Activated T-cell treated with anti-CD3 and anti-CD28 coated beads, Interleukin-2, amount 50 U/mL, for 72 hours (primary cell): ENCODE data around the gene ZNF557. TPM values are rescaled to one million over a fixed set of nuclear protein-coding genes. Genes with fewer than 3 reads are reported as not detected.

Experiments used
- ATAC-seq, 2 donors: fragments of 150-1000 bp; cut with Tn5 transposase; replicated peaks in 1 of 2; 2 replicates each; pipeline ENCODE4 v1.10.0; 2021; ENCODE audit warnings: moderate library complexity in 2 of 2, mild to moderate bottlenecking in 1 of 2
- DNase-seq, 2 donors: peaks; one replicate each; pipeline ENCODE4 v3.0.0; 2021 to 2022; ENCODE audit warnings: mixed read lengths in 1 of 2
- H3K27ac Mint-ChIP-seq: one replicate; pipeline ENCODE4 v1.8.0; 2022; ENCODE audit warnings: mild to moderate bottlenecking, moderate library complexity, mixed read lengths
- H3K27me3 Mint-ChIP-seq: one replicate; pipeline ENCODE4 v1.8.0; 2022; ENCODE audit warnings: low read depth, mixed read lengths
- H3K36me3 Mint-ChIP-seq, 2 donors: one replicate each; pipeline ENCODE4 v1.8.0; 2022; ENCODE audit warnings: mixed read lengths in 2 of 2, mild to moderate bottlenecking in 1 of 2; ENCODE audit not compliant: insufficient read depth in 2 of 2
- H3K4me1 Mint-ChIP-seq: one replicate; pipeline ENCODE4 v1.8.0; 2022; ENCODE audit warnings: low read depth, mixed read lengths
- H3K4me3 Mint-ChIP-seq, 2 donors: one replicate each; pipeline ENCODE4 v1.8.0; 2022; ENCODE audit warnings: mild to moderate bottlenecking in 2 of 2, mixed read lengths in 2 of 2, moderate library complexity in 2 of 2
- H3K9me3 Mint-ChIP-seq, 2 donors: one replicate each; pipeline ENCODE4 v1.8.0; 2022; ENCODE audit warnings: mixed read lengths in 2 of 2
- total RNA-seq, 2 donors: library from RNA; stranded (reverse); gene quantifications; one replicate each; pipeline ENCODE4 v1.2.3, GENCODE V29; 2022

ZNF557 gene
- total RNA-seq, 2 donors from 2014 or later, result 8.6 to 11.9 TPM

DNA sequence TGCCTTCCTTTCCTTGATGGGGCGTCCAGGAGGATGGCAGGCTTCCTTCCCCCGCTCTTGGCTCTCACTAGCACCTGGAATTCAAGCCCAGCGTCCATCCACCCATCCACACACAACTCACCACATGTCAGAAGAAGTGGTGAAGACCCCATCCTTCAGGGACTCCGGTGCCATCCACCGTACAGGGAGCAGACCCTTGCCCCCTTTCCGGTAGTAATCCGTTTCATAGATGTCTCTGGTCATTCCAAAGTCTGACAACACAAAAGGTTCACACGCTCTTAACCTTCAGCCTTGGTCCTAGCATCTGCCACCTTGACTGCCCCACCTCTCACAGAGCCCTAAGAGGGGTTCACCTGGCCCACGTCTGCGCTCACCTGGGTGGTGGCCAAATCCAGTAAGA is 51.0 kb downstream of the ZNF557 start:
- no peak for DNase-seq
- peaks cover 8 to 9% of the 10 kb centered on the region in 2 donors for H3K36me3 Mint-ChIP-seq
- peaks cover 4 to 6% of the 10 kb centered on the region in 2 donors for H3K9me3 Mint-ChIP-seq
- H3K27ac Mint-ChIP-seq, result no peak overlapping the region
- ATAC-seq, result no peak
- no peaks in the 10 kb centered on the region for H3K4me1 Mint-ChIP-seq
- H3K27me3 Mint-ChIP-seq, result no peaks in the 10 kb centered on the region
- no peak overlapping the region for H3K4me3 Mint-ChIP-seq

DNA sequence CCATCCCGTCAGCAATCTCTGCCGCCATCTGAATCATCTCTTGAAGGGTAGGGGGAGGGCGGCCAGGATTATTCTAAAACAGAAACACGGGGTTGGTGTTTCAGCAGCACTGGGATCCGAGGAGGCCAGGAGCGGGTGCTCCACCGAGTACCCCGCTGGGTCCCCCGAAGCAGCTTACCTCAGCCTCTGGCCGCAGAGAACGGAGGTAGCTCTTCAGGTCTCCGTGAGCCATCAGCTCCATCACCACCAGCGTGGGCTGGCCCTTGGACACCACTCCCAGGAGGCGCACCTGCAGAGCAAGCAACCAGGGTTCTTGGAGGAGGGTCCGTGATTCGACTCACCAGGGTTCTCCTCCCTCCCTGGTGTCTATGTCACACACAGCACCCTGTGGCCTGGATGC is 53.2 kb downstream of the ZNF557 start:
- peaks cover 4 to 15% of the 10 kb centered on the region in 2 donors for H3K9me3 Mint-ChIP-seq
- no peaks in the 10 kb centered on the region for H3K4me1 Mint-ChIP-seq
- DNase-seq (no peak), ATAC-seq (no peak)
- peaks cover 13 to 14% of the 10 kb centered on the region in 2 donors for H3K36me3 Mint-ChIP-seq
- no peak overlapping the region for H3K27ac Mint-ChIP-seq
- no peaks in the 10 kb centered on the region for H3K27me3 Mint-ChIP-seq
- H3K4me3 Mint-ChIP-seq, result no peak overlapping the region

DNA sequence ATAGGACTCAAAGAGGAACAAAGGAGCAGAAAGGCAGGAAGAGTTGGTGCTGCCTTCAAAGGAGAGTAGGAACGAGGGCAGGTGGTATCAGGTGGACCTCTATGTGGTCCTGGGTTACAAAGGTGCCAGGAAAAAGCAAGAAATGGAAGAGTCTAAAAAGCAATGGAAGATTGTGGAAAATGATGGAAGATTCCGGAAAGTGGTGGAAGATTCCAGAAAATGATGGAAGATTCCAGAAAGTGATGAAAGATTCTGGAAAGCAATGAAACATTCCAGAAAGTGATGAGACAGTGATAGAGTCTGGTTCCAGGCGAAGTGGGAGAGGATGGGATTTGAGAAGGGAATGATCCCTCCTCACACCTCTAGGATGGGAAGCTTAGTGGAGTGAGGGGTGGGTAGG is 55.3 kb downstream of the ZNF557 start:
- H3K27me3 Mint-ChIP-seq, result no peaks in the 10 kb centered on the region
- ATAC-seq (no peak), DNase-seq (no peak)
- peaks cover 4 to 15% of the 10 kb centered on the region in 2 donors for H3K9me3 Mint-ChIP-seq
- no peaks in the 10 kb centered on the region for H3K4me1 Mint-ChIP-seq
- no peak overlapping the region for H3K4me3 Mint-ChIP-seq
- peaks cover 13 to 14% of the 10 kb centered on the region in 2 donors for H3K36me3 Mint-ChIP-seq
- H3K27ac Mint-ChIP-seq, result no peak overlapping the region

DNA sequence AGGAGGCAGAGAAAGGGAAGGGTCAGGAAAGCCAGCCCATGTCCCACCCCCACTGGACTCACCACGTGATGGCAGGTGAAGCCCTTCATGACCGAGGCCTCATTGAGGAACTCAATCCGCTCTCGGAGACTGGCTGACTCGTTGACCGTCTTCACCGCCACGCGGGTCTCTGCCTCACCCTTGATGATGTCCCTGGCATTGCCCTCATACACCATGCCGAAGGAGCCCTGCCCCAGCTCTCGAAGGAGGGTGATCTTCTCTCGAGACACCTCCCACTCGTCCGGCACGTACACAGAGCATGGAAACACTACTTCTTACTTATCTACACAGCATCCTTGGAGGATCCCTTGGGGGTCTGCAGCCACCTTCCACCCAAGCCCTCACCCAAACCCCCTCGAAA is 55.7 kb downstream of the ZNF557 start:
- Mint-ChIP-seq H3K4me3 (no peak overlapping the region), H3K36me3 (peaks cover 13 to 14% of the 10 kb centered on the region in 2 donors), H3K9me3 (peaks cover 4 to 15% of the 10 kb centered on the region in 2 donors), H3K27ac (no peak overlapping the region), H3K4me1 (no peaks in the 10 kb centered on the region), H3K27me3 (no peaks in the 10 kb centered on the region)
- no peak for ATAC-seq
- no peak for DNase-seq

DNA sequence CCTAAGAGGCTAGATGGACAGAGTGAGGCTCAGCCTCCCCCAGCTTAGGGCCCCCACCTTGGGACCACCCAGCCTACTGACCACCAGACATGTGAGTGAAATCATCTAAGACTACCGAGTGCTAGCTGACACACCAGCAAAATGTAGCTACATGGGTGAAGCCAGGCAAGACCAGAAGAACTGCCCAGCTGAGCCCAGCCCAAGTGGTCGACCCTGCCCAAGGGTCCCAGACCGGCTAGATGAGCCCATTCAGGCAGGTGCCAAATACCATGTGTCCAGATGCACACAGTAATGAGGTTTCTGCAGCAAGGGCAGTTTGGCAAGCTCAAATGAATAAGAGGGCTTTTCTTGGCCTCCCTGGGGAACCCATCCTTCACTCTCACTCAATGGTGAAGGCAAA is 56.6 kb downstream of the ZNF557 start:
- H3K36me3 Mint-ChIP-seq, result peaks cover 14% of the 10 kb centered on the region in 2 donors
- DNase-seq (no peak), ATAC-seq (no peak)
- H3K4me1 Mint-ChIP-seq, result no peaks in the 10 kb centered on the region
- H3K4me3 Mint-ChIP-seq, result no peak overlapping the region
- H3K9me3 Mint-ChIP-seq, result peaks cover 4 to 15% of the 10 kb centered on the region in 2 donors
- no peaks in the 10 kb centered on the region for H3K27me3 Mint-ChIP-seq
- H3K27ac Mint-ChIP-seq, result no peak overlapping the region

DNA sequence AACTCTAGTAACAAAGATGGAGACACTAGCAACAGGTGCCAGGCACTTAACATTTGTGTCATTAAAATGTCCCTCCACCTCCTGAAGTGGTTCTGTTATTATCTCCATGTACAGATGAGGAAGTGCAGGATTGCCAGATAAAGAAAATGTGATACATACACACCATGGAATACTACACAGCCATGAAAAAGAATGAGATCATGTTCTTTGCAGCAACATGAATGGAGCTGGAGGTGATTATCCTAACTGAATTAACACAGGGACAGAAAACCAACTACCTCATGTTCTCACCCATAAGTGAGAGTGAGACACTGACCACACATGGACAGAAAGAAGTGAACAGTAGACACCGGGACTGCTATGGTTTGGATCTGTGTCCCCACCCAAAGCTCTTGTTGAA is 60.5 kb downstream of the ZNF557 start:
- Mint-ChIP-seq H3K36me3 (peaks cover 9% of the 10 kb centered on the region in 2 donors), H3K9me3 (peaks cover 0 to 11% of the 10 kb centered on the region in 2 donors), H3K4me3 (no peak overlapping the region)

DNA sequence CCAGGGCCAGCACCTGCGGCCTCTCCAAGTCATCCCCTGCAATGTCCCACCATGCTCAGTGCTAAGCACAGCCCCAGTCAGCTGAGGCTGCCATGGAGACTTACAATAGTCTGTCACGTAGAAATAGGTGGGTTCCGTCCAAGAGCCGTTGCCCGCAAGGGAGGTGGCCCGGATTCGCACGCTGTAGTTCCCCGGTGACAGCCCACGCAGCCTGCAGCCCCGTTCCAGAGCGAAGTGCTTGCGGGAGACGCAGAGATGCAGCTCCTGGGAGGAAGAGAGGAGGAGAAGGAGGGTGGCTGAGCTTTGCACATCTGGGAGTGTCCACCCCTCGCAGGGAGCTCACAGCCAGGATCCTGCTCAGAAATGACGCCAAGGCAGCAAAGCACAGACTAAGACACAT is 62.6 kb downstream of the ZNF557 start:
- Mint-ChIP-seq H3K36me3 (peaks cover 0 to 1% of the 10 kb centered on the region in 2 donors), H3K9me3 (no peaks in the 10 kb centered on the region), H3K27me3 (no peaks in the 10 kb centered on the region), H3K4me3 (no peak overlapping the region), H3K27ac (no peak overlapping the region), H3K4me1 (no peaks in the 10 kb centered on the region)
- DNase-seq, result no peak
- ATAC-seq, result no peak

More for the DNA sequence above, 60.5 kb downstream of the ZNF557 start:
- DNase-seq (no peak), ATAC-seq (no peak)
- Mint-ChIP-seq H3K4me1 (no peaks in the 10 kb centered on the region), H3K27ac (no peak overlapping the region), H3K27me3 (no peaks in the 10 kb centered on the region)

DNA sequence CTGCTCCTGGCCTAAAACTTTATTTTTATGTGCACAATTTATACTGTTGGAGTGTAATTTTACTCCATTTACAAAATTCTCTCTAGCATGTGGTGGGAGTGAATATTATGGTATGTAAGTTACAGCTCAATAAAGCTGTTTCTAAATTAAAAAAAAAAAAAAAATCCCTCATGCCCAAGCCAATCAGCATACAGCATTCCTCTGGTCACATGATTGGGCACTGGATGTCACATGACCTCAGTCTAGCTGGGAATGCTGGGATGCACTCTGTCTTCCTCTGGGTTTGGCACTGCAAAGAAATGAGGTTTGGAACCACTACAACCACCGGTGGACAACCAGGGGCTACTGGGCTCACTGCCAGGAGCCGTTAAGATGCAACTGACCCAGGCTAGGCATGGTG is 67.6 kb downstream of the ZNF557 start:
- Mint-ChIP-seq H3K27ac (no peak overlapping the region), H3K4me3 (no peak overlapping the region), H3K9me3 (peaks cover 0 to 2% of the 10 kb centered on the region in 2 donors), H3K36me3 (peaks cover 0 to 2% of the 10 kb centered on the region in 2 donors), H3K4me1 (no peaks in the 10 kb centered on the region), H3K27me3 (no peaks in the 10 kb centered on the region)
- ATAC-seq, result no peak
- no peak for DNase-seq

Other genes with a start within 250 kb of the ZNF557 start
- 10 to 100 TPM; 14.3 to 15.8 TPM for gene ADGRE1, start 182.1 kb upstream of the ZNF557 start, total RNA-seq
- not detected for gene MBD3L2B, start 48.3 kb upstream of the ZNF557 start, total RNA-seq
- gene MBD3L5, start 39.1 kb upstream of the ZNF557 start, total RNA-seq, result not detected
- gene MBD3L4, start 29.5 kb upstream of the ZNF557 start, total RNA-seq, result not detected
- gene MBD3L2, start 20.4 kb upstream of the ZNF557 start, total RNA-seq, result not detected
- not detected for gene MBD3L3, start 11.0 kb upstream of the ZNF557 start, total RNA-seq
- gene INSR, start 224.7 kb downstream of the ZNF557 start, total RNA-seq, result 1 to 10 TPM; 8.7 TPM